Right lobe of liver (tissue), 6 donors: ENCODE measurements around the gene BEND6. TPM values are rescaled to one million over a fixed set of nuclear protein-coding genes. Genes with fewer than 3 reads are reported as not detected.

Experiments
- ATAC-seq, 4 donors: fragments of 200-7000 bp; cut with Tn5 transposase; one replicate each; pipeline ENCODE4 v1.9.1; 2020; ENCODE audit warnings: mild to moderate bottlenecking in 4 of 4, moderate library complexity in 4 of 4
- DNase-seq, 3 donors: peaks; one replicate each; pipeline ENCODE4 v3.0.0-alpha.2; 2020
- H3K27ac ChIP-seq, 3 donors: fragments of 200-600 bp; one replicate each; pipeline ENCODE4 v1.8.0; 2022
- H3K27me3 ChIP-seq, 2 donors: fragments of 200-600 bp; one replicate each; pipeline ENCODE4 v1.8.0; 2022
- H3K36me3 ChIP-seq, 4 donors: fragments of 200-600 bp; sonication (generic) in 1 of 4; one replicate each; pipeline versions ENCODE4 v1.5.1 to v1.8.0; 2017 to 2022; ENCODE audit warnings: control low read depth in 1 of 4
- H3K4me1 ChIP-seq, 4 donors: fragments of 200-600 bp; sonication (generic) in 1 of 4; one replicate each; pipeline versions ENCODE4 v1.5.1 to v1.8.0; 2017 to 2022; ENCODE audit warnings: control low read depth in 1 of 4
- H3K4me3 ChIP-seq, 3 donors: fragments of 200-600 bp; one replicate each; pipeline ENCODE4 v1.8.0; 2022
- H3K9me3 ChIP-seq, 4 donors: fragments of 200-600 bp; sonication (generic) in 1 of 4; one replicate each; pipeline versions ENCODE4 v1.5.1 to v1.8.0; 2017 to 2022; ENCODE audit warnings: control low read depth in 1 of 4
- CTCF ChIP-seq, 4 donors: fragments of 200-600 bp in 3 of 4; fragments of 450-650 bp in 1 of 4; IDR thresholded peaks; one replicate each; pipeline versions ENCODE4 v1.5.1 to v1.8.0; 2016 to 2022; ENCODE audit warnings: antibody characterized with exemption in 4 of 4, mild to moderate bottlenecking in 2 of 4
- POLR2A ChIP-seq: fragments of 450-650 bp; IDR thresholded peaks from one replicate; pipeline ENCODE4 v1.6.1; 2017; ENCODE audit warnings: antibody characterized with exemption, mild to moderate bottlenecking
- WGBS: methylation state at CpG from one replicate; pipeline ENCODE4 v1.1.6; 2018; ENCODE audit warnings: low coverage, low lambda C conversion rate; ENCODE audit not compliant: insufficient coverage; ENCODE audit errors: missing lambda C conversion rate; 5-methylcytosine and 5-hydroxymethylcytosine counted together
- intact Hi-C, 2 donors: fragments of 100-400 bp; cut with DNase I; formaldehyde crosslinking; loops; one replicate each; pipeline versions ENCODE4 v1.11.2 to v1.14.1; 2022
- total RNA-seq, 6 experiments: library from RNA; depleted of rRNA in 2 of 6; stranded (reverse); fragments of >200 nt in 2 of 6; fragmentation: NEBNext Ultra II Directional in 3 of 6; extraction: Animal tissue kit (Norgen Biotek cat#: 25700) in 3 of 6; gene quantifications; one replicate each; pipeline versions ENCODE4 v1.1.0 to v1.2.4, GENCODE V29; 2016 to 2023
- donor health status: DM: no; HTN: yes; CAD: no.
- donor health status: DM: no; HTN: no; CAD: no.
- donor health status: DM: no; HTN: no; CAD: no.
- donor health status: DM: no; HTN: yes; CAD: no.
- donor health status: DM: no; HTN: yes; CAD: no.

Gene BEND6
- total RNA-seq, 6 experiments from 2014 or later, result not detected

- no peak for ATAC-seq
- no peak overlapping the region for H3K27ac ChIP-seq
- intact Hi-C loops, result no loop called here
- H3K9me3 ChIP-seq, result no peaks in the 10 kb centered on the region
- TF ChIP-seq POLR2A (no peak), CTCF (IDR thresholded peaks at IDR 0.05) (no peak)
- no peaks in the 10 kb centered on the region for H3K27me3 ChIP-seq
- WGBS, result 78% methylated on average over 5 of the region's 5 CpGs
- no peak overlapping the region for H3K4me3 ChIP-seq
- peaks cover 0 to 15% (median 6%) of the 10 kb centered on the region in 4 donors for H3K36me3 ChIP-seq
- H3K4me1 ChIP-seq, result no peaks in the 10 kb centered on the region
- no peak for DNase-seq
These were observed 93.7 kb downstream of the BEND6 start for GRCh38 chr6:57048577-57048976.

- Histone ChIP-seq H3K27ac (no peak overlapping the region), H3K27me3 (no peaks in the 10 kb centered on the region), H3K9me3 (no peaks in the 10 kb centered on the region), H3K4me3 (no peak overlapping the region), H3K4me1 (no peaks in the 10 kb centered on the region), H3K36me3 (peaks cover 0 to 4% (median 0%) of the 10 kb centered on the region in 4 donors)
- TF ChIP-seq CTCF (IDR thresholded peaks at IDR 0.05) (no peak), POLR2A (no peak)
- DNase-seq (no peak), ATAC-seq (no peak)
- intact Hi-C loops, result no loop called here
- 100% methylated on average over 3 of the region's 3 CpGs for WGBS
These were observed 108.9 kb downstream of the BEND6 start for GRCh38 chr6:57063847-57064246.

GRCh38 chr6:57064809-57065208 lies 109.9 kb downstream of the BEND6 start:
- Histone ChIP-seq H3K27ac (no peak overlapping the region), H3K36me3 (peaks cover 0 to 4% (median 0%) of the 10 kb centered on the region in 4 donors), H3K4me3 (no peak overlapping the region), H3K4me1 (no peaks in the 10 kb centered on the region), H3K27me3 (no peaks in the 10 kb centered on the region), H3K9me3 (no peaks in the 10 kb centered on the region)
- WGBS, result 67% methylated on average over 1 of the region's 1 CpG
- TF ChIP-seq CTCF (IDR thresholded peaks at IDR 0.05) (no peak), POLR2A (no peak)
- ATAC-seq, result no peak
- DNase-seq, result no peak
- intact Hi-C loops, result no loop called here

- intact Hi-C loops, result no loop called here
- Histone ChIP-seq H3K4me3 (no peak overlapping the region), H3K36me3 (peaks cover 0 to 4% (median 0%) of the 10 kb centered on the region in 4 donors), H3K27ac (no peak overlapping the region), H3K4me1 (no peaks in the 10 kb centered on the region), H3K9me3 (no peaks in the 10 kb centered on the region), H3K27me3 (no peaks in the 10 kb centered on the region)
- no peak for ATAC-seq
- 92% methylated on average over 1 of the region's 1 CpG for WGBS
- DNase-seq, result no peak
- no peak for TF ChIP-seq CTCF (IDR thresholded peaks at IDR 0.05)
- TF ChIP-seq POLR2A, result no peak
These were observed 113.2 kb downstream of the BEND6 start for GRCh38 chr6:57068061-57068460.

- Histone ChIP-seq H3K9me3 (no peaks in the 10 kb centered on the region), H3K4me3 (no peak overlapping the region), H3K4me1 (no peaks in the 10 kb centered on the region), H3K27me3 (no peaks in the 10 kb centered on the region), H3K27ac (no peak overlapping the region), H3K36me3 (peaks cover 0 to 4% (median 0%) of the 10 kb centered on the region in 4 donors)
- 93% methylated on average over 4 of the region's 4 CpGs for WGBS
- TF ChIP-seq CTCF (IDR thresholded peaks at IDR 0.05), result no peak
- no peak for TF ChIP-seq POLR2A
- DNase-seq, result no peak
- intact Hi-C loops, result no loop called here
- ATAC-seq, result no peak
These were observed 114.3 kb downstream of the BEND6 start for GRCh38 chr6:57069228-57069627.
